Suprapubic skin (tissue), 4 donors: ENCODE results near the gene EML1. TPM values are rescaled to one million over a fixed set of nuclear protein-coding genes. Genes with fewer than 3 reads are reported as not detected.

ENCODE experiments used
- DNase-seq, 2 donors: peaks; one replicate each; pipeline ENCODE4 v3.0.0-alpha.2; 2019; ENCODE audit warnings: low spot score in 2 of 2
- H3K27ac ChIP-seq: fragments of 200-600 bp; sonication (generic); one replicate; pipeline ENCODE4 v1.5.1; 2019
- H3K27me3 ChIP-seq: fragments of 200-600 bp; sonication (generic); one replicate; pipeline ENCODE4 v1.5.1; 2019
- H3K36me3 ChIP-seq: fragments of 200-600 bp; sonication (generic); one replicate; pipeline ENCODE4 v1.5.1; 2019
- H3K4me1 ChIP-seq: fragments of 200-600 bp; sonication (generic); one replicate; pipeline ENCODE4 v1.5.1; 2019
- H3K4me3 ChIP-seq: fragments of 200-600 bp; sonication (generic); one replicate; pipeline ENCODE4 v1.5.1; 2019; ENCODE audit warnings: mild to moderate bottlenecking
- H3K9me3 ChIP-seq: fragments of 200-600 bp; sonication (generic); one replicate; pipeline ENCODE4 v1.5.1; 2019
- CTCF ChIP-seq, 2 donors: fragments of 200-600 bp in 1 of 2; fragments of 450-650 bp in 1 of 2; sonication (generic) in 1 of 2; IDR thresholded peaks; one replicate each; pipeline ENCODE4 v1.5.1; 2016 to 2019; ENCODE audit warnings: antibody characterized with exemption in 2 of 2, mild to moderate bottlenecking in 1 of 2, moderate library complexity in 1 of 2
- EP300 ChIP-seq: sonication (generic); formaldehyde crosslinking; IDR thresholded peaks from one replicate; pipeline ENCODE4 v1.6.1; 2017; ENCODE audit warnings: antibody characterized with exemption
- POLR2A ChIP-seq, 2 donors: fragments of 450-650 bp; IDR thresholded peaks; one replicate each; pipeline ENCODE4 v1.6.1; 2017; ENCODE audit warnings: antibody characterized with exemption in 2 of 2, mild to moderate bottlenecking in 2 of 2, moderate library complexity in 2 of 2
- POLR2AphosphoS5 ChIP-seq, 3 donors: sonication (generic); formaldehyde crosslinking; IDR thresholded peaks; one replicate each; pipeline ENCODE4 v1.6.1; 2017; ENCODE audit warnings: antibody characterized with exemption in 3 of 3
- WGBS: methylation state at CpG from one replicate; pipeline ENCODE4 v1.1.5; 2018; 5-methylcytosine and 5-hydroxymethylcytosine counted together
- total RNA-seq, 4 donors: library from RNA; depleted of rRNA; stranded (reverse); fragments of >200 nt; gene quantifications; one replicate each; pipeline ENCODE4 v1.1.0, GENCODE V29; 2016

Gene EML1
- total RNA-seq, 4 donors from 2014 or later, result 9.6 to 17.6 (median 15.4) TPM

DNA sequence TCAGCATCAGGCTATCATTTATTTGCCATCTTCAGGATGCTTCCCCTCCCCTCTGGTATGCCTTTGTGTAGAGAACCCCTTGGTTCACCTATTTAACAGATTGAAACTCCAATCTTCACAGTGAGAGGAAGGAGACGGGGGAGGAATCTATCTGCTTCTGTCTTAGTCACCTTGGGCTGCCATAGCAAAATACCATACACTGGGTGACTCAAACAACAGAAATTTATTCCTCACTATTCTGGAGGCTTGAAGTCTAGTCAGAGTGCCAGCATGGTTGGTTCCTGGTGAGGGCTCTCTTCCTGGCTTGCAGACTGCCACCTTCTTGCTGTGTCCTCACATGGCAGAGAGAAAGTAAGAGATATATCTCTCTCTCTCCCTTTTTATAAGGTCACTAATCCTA, 13.5 kb upstream of the EML1 start:
- H3K4me3 ChIP-seq, result no peak overlapping the region
- TF ChIP-seq POLR2A (IDR thresholded peaks at IDR 0.05) (no peak), CTCF (IDR thresholded peaks at IDR 0.05) (no peak), POLR2AphosphoS5 (IDR thresholded peaks at IDR 0.05) (no peak), EP300 (no peak)
- H3K4me1 ChIP-seq, result peaks cover under 1% of the 10 kb centered on the region
- H3K9me3 ChIP-seq, result peaks cover 9% of the 10 kb centered on the region
- H3K27me3 ChIP-seq, result peaks cover 2% of the 10 kb centered on the region
- WGBS, result 92% methylated on average over 1 of the region's 1 CpG
- no peaks in the 10 kb centered on the region for H3K36me3 ChIP-seq
- no peak overlapping the region for H3K27ac ChIP-seq
- no peak for DNase-seq

GRCh38 chr14:99780690-99781089, 12.5 kb upstream of the EML1 start:
- WGBS, result 84% methylated on average over 9 of the region's 9 CpGs
- H3K36me3 ChIP-seq, result no peaks in the 10 kb centered on the region
- TF ChIP-seq POLR2A (IDR thresholded peaks at IDR 0.05) (no peak), CTCF (IDR thresholded peaks at IDR 0.05) (no peak), EP300 (no peak), POLR2AphosphoS5 (IDR thresholded peaks at IDR 0.05) (no peak)
- H3K4me3 ChIP-seq, result no peak overlapping the region
- no peaks in the 10 kb centered on the region for H3K4me1 ChIP-seq
- peaks cover 9% of the 10 kb centered on the region for H3K9me3 ChIP-seq
- DNase-seq, result peak in 1 of 2 donors; percentile 31
- peaks cover 2% of the 10 kb centered on the region for H3K27me3 ChIP-seq
- H3K27ac ChIP-seq, result no peak overlapping the region

DNA sequence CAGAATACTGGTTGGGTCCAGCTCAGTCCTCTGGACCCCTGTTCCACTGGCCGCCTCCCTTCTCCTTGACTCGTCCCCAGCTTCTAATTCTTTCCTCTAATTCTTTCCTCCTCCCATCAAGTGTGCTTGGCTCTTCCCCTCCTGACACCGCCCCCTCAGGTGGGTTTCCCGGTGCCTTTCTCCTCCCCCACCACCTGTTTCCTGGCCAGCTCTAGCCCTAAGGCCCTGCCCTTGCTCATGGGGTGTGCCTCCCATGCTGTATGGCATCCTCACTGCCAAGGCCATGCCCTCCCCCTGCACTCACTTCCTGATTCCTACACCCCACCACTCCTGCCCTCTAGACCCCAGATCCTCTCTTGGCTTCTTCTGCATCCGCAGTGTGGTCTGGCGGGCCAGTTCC, 12.1 kb upstream of the EML1 start:
- TF ChIP-seq CTCF (IDR thresholded peaks at IDR 0.05), result no peak
- no peak for TF ChIP-seq POLR2A (IDR thresholded peaks at IDR 0.05)
- no peak for TF ChIP-seq POLR2AphosphoS5 (IDR thresholded peaks at IDR 0.05)
- no peak for TF ChIP-seq EP300
- 73% methylated on average over 6 of the region's 6 CpGs for WGBS

DNA sequence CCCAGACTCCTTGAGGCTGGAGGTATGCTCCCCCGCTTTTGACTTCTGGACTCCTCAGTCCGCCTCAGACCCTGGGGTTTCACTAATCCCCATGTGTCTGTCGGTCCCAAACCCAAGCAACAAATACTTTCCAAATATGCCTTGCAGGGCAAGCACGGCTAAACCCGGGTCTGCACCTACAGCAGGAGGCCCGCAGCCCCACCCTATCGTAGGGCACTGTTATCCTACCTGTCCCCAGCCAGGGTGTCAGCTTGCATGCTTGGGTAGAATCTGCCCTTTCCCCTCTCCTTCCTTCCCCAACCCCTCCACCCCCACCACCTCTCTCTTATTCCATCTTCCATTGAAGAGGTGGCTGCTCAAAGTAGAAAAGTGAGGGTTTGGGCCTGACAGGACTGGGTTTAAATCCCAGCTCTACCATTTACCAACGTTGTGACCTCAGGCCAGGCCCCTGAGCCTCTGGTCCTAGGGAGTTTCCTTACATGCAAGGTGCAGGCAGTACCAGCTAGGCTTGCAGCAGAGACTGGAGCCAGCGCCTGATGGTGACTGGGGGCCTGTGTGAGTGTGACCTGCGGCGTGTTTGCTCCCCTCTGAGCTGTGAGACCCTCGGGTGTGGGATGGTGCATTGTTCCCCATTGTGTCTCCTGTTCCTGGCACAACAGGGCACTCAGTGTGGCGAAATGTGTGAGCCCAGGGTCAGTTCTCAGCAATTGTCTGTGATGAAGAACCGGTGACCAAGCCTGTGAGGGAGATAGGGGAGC, 11.2 kb upstream of the EML1 start:
- no peak overlapping the region for H3K27ac ChIP-seq
- no peaks in the 10 kb centered on the region for H3K36me3 ChIP-seq
- no peaks in the 10 kb centered on the region for H3K4me1 ChIP-seq
- no peak for DNase-seq
- no peak overlapping the region for H3K4me3 ChIP-seq
- WGBS, result 89% methylated on average over 14 of the region's 14 CpGs
- peaks cover 9% of the 10 kb centered on the region for H3K9me3 ChIP-seq
- TF ChIP-seq POLR2A (IDR thresholded peaks at IDR 0.05) (no peak), CTCF (IDR thresholded peaks at IDR 0.05) (no peak), EP300 (no peak), POLR2AphosphoS5 (IDR thresholded peaks at IDR 0.05) (no peak)
- H3K27me3 ChIP-seq, result peaks cover 2% of the 10 kb centered on the region

More for the DNA sequence above, 12.1 kb upstream of the EML1 start:
- H3K27me3 ChIP-seq, result peaks cover 2% of the 10 kb centered on the region
- H3K9me3 ChIP-seq, result peaks cover 9% of the 10 kb centered on the region
- DNase-seq, result peak in 1 of 2 donors; percentile 76
- H3K4me1 ChIP-seq, result no peaks in the 10 kb centered on the region
- no peak overlapping the region for H3K27ac ChIP-seq
- H3K36me3 ChIP-seq, result no peaks in the 10 kb centered on the region
- H3K4me3 ChIP-seq, result no peak overlapping the region

GRCh38 chr14:99784508-99784907, 8.7 kb upstream of the EML1 start:
- 95% methylated on average over 4 of the region's 4 CpGs for WGBS
- TF ChIP-seq CTCF (IDR thresholded peaks at IDR 0.05), result no peak
- no peak for TF ChIP-seq EP300
- no peak for TF ChIP-seq POLR2A (IDR thresholded peaks at IDR 0.05)
- no peak for TF ChIP-seq POLR2AphosphoS5 (IDR thresholded peaks at IDR 0.05)

More at GRCh38 chr14:99784508-99784907, 8.7 kb upstream of the EML1 start:
- Histone ChIP-seq H3K27ac (no peak overlapping the region), H3K4me1 (no peaks in the 10 kb centered on the region), H3K27me3 (no peaks in the 10 kb centered on the region), H3K36me3 (no peaks in the 10 kb centered on the region), H3K9me3 (no peaks in the 10 kb centered on the region), H3K4me3 (no peak overlapping the region)
- peak in 1 of 2 donors; percentile 44 for DNase-seq
